ENCODE data around the gene CNOT6L. TPM values are rescaled to one million over a fixed set of nuclear protein-coding genes. Genes with fewer than 3 reads are reported as not detected.

The CNOT6L gene
- total RNA-seq, 4 donors from 2014 or later, result 15.3 to 32.1 (median 23.4) TPM

DNA sequence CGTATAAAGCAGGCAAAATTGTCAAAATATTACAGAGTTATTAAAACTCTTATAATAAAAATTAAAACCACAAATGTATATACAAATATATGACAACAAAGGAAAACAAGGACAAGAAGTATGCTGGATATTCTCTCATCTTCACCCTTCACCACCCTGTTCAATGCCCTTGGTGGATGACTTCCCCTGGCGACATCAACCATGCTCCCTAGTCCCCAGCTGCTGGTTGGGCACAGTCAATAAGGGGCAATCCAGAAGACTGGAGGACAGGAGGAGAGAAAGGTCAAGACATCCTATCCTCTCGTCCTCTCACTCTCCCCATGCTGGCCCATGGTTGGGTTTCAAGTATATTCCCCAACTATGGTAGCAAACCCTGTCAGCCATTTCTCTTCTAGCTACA is 142.3 kb downstream of the CNOT6L start:
- no peak for TF ChIP-seq POLR2A (IDR thresholded peaks at IDR 0.05)
- TF ChIP-seq, protein P1, sequence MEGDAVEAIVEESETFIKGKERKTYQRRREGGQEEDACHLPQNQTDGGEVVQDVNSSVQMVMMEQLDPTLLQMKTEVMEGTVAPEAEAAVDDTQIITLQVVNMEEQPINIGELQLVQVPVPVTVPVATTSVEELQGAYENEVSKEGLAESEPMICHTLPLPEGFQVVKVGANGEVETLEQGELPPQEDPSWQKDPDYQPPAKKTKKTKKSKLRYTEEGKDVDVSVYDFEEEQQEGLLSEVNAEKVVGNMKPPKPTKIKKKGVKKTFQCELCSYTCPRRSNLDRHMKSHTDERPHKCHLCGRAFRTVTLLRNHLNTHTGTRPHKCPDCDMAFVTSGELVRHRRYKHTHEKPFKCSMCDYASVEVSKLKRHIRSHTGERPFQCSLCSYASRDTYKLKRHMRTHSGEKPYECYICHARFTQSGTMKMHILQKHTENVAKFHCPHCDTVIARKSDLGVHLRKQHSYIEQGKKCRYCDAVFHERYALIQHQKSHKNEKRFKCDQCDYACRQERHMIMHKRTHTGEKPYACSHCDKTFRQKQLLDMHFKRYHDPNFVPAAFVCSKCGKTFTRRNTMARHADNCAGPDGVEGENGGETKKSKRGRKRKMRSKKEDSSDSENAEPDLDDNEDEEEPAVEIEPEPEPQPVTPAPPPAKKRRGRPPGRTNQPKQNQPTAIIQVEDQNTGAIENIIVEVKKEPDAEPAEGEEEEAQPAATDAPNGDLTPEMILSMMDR (IDR thresholded peaks at IDR 0.05), result no peak
- H3K36me3 ChIP-seq, result no peaks in the 10 kb centered on the region
- 86 to 90% methylated on average over 3 of the region's 3 CpGs for WGBS, 2 donors
- no peak overlapping the region for H3K27ac ChIP-seq
- no peak for DNase-seq (ENCODE audit: low spot score in 2 of 2)
- no peaks in the 10 kb centered on the region for H3K4me1 ChIP-seq
- no peaks in the 10 kb centered on the region for H3K9me3 ChIP-seq
- H3K27me3 ChIP-seq, result no peaks in the 10 kb centered on the region
- H3K4me3 ChIP-seq, result no peak overlapping the region

DNA sequence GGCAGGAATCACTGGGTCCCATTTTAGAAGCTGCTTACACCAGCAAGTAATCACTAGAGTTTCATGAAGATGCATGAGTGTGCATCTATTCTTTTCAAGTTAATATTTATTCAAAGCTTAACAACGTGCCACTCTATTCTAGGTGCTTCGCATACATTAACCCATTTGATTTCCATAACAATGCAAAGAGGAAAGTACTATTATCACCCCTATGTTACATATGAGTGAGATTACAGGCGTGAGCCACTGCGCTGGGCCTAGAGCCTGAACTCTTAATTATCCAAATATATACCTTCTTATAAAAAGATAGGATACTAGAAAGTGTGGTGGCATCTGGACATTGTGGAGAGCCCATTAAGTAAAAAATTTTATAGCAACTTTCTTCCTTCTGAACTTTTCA is 148.1 kb downstream of the CNOT6L start:
- TF ChIP-seq, protein P1 (IDR thresholded peaks at IDR 0.05), result no peak
- no peak for TF ChIP-seq EP300 (IDR thresholded peaks at IDR 0.05)
- TF ChIP-seq POLR2A (IDR thresholded peaks at IDR 0.05), result no peak
- no peaks in the 10 kb centered on the region for H3K9me3 ChIP-seq
- no peaks in the 10 kb centered on the region for H3K4me1 ChIP-seq
- no peaks in the 10 kb centered on the region for H3K27me3 ChIP-seq
- 85 to 87% methylated on average over 4 of the region's 4 CpGs for WGBS, 2 donors
- no peak overlapping the region for H3K4me3 ChIP-seq
- no peaks in the 10 kb centered on the region for H3K36me3 ChIP-seq
- DNase-seq (ENCODE audit: low spot score in 2 of 2), result no peak
- H3K27ac ChIP-seq, result no peak overlapping the region

DNA sequence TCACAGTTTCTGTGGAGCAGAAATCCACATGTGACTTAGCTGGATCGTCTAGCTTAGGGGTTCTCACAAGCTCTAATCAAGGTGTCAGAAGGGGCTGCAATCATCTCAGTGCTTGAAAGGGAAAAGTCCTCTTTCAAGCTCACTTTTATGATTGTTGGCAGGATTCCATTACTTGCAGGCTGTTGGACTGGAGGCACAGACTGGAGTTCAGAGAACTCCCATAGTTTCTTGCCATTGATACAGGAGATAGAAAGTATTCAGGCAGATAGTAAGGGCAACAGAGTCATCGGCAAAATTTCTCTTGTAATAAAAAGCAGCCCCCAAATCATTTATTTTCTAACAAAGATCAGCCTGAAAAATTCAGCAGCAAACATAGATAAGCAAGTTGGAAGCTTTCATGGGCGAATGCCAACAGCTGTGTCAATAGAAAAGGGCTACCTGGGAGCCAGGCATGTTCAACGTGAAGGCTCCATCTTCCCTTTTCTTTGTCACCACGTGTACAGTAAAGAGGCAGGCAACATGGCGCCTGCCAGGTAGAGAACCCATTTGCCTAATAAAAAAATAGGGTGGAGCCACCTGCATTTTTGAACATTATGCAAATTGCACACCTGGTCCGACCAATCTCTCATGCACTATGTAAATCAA is 149.1 kb downstream of the CNOT6L start:
- WGBS, 2 donors, result 77 to 78% methylated on average over 7 of the region's 7 CpGs
- H3K36me3 ChIP-seq, result no peaks in the 10 kb centered on the region
- no peaks in the 10 kb centered on the region for H3K9me3 ChIP-seq
- no peak for TF ChIP-seq POLR2A (IDR thresholded peaks at IDR 0.05)
- TF ChIP-seq, protein P1 (IDR thresholded peaks at IDR 0.05), result no peak
- TF ChIP-seq EP300 (IDR thresholded peaks at IDR 0.05), result no peak
- DNase-seq (ENCODE audit: low spot score in 2 of 2), result no peak
- no peak overlapping the region for H3K4me3 ChIP-seq
- no peaks in the 10 kb centered on the region for H3K4me1 ChIP-seq
- H3K27ac ChIP-seq, result no peak overlapping the region
- no peaks in the 10 kb centered on the region for H3K27me3 ChIP-seq

DNA sequence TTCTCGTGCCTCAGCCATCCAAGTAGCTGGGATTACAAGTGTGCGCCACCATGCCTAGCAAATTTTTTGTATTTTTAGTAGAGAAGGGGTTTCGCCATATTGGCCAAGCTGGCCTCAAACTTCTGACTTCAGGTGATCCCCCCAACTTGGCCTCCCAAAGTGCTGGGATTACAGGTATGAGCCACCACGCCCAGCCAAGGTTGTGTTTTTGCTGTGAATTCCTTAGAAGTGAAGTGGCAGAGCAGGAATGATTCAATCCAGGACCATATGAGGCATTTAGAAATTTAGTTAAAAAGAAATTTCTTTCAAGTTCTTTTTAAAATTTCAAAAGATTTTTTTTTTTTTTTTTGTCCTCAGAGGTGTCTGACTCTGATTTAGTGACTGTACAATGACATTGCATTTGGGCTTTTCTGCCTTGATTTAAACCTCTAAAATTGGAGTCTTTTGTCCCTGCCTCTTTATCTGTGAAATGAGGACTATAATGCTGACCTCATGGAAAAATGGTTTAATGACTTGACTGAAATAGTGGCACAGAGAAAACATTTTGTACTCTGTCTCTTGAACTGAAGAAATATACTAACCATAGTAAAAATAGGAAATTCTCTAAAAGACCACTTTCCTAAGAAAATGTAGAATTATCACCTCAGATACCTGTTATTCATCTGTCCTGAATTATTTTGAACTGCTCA is 153.6 kb downstream of the CNOT6L start:
- WGBS, 2 donors, result 94 to 97% methylated on average over 4 of the region's 4 CpGs
- H3K4me3 ChIP-seq, result no peak overlapping the region
- DNase-seq (ENCODE audit: low spot score in 2 of 2), result no peak
- H3K4me1 ChIP-seq, result no peaks in the 10 kb centered on the region
- TF ChIP-seq POLR2A (IDR thresholded peaks at IDR 0.05) (no peak), EP300 (IDR thresholded peaks at IDR 0.05) (no peak)
- TF ChIP-seq, protein P1 (IDR thresholded peaks at IDR 0.05), result no peak
- H3K9me3 ChIP-seq, result no peaks in the 10 kb centered on the region
- H3K27me3 ChIP-seq, result no peaks in the 10 kb centered on the region
- no peak overlapping the region for H3K27ac ChIP-seq
- H3K36me3 ChIP-seq, result no peaks in the 10 kb centered on the region

Small RNAs within 50 kb of the gene (small RNA-seq; reads per million reads assigned to genes)
- not detected for gene AC112225.1
- gene RF00612, result not detected

Other genes starting within 250 kb of the CNOT6L start
- 1 to 10 TPM in 1 of 4 donors, under 1 TPM in 2, not detected in 1; 0.42 to 5.9 (median 0.90) TPM for gene CXCL13, start 213.5 kb downstream of the CNOT6L start, total RNA-seq
- 10 to 100 TPM; 21.0 to 32.3 (median 26.9) TPM for gene MRPL1, start 43.5 kb upstream of the CNOT6L start, total RNA-seq
- 1 to 10 TPM; 3.9 to 6.6 (median 5.1) TPM for gene FRAS1, start 238.0 kb upstream of the CNOT6L start, total RNA-seq

All from tibial nerve (tissue), 4 donors.